T1000 (cell line): ENCODE results near the gene PHACTR1.
"Not testable (repeated sequence)": the region's sequence is repeated elsewhere in the genome, so short reads cannot be mapped to it uniquely, and the experiment has no call there.

Source experiments
- DNase-seq: peaks from one replicate; lab custom pipeline; 2025; ENCODE audit warnings: mixed read lengths; lab: John Stamatoyannopoulos, UW

The PHACTR1 gene

GRCh38 chr6:13159822-13160221 lies 443.3 kb downstream of the PHACTR1 start:
- DNase-seq: not testable (repeated sequence)

GRCh38 chr6:13163161-13163944 lies 446.8 kb downstream of the PHACTR1 start:
- no peak for DNase-seq

GRCh38 chr6:13164291-13164690 lies 447.7 kb downstream of the PHACTR1 start:
- no peak for DNase-seq

- DNase-seq: no peak
Observed at GRCh38 chr6:13165502-13166172, 449.1 kb downstream of the PHACTR1 start.

GRCh38 chr6:13166269-13166668 lies 449.7 kb downstream of the PHACTR1 start:
- no peak for DNase-seq

- DNase-seq: no peak
Observed at GRCh38 chr6:13166916-13167315, 450.3 kb downstream of the PHACTR1 start.

- DNase-seq: no peak
Observed at GRCh38 chr6:13172291-13172690, 455.7 kb downstream of the PHACTR1 start.

- no peak for DNase-seq
Observed at GRCh38 chr6:13175087-13175486, 458.5 kb downstream of the PHACTR1 start.

GRCh38 chr6:13175759-13176158 lies 459.2 kb downstream of the PHACTR1 start:
- no peak for DNase-seq

- DNase-seq: no peak
Observed at GRCh38 chr6:13177664-13178063, 461.1 kb downstream of the PHACTR1 start.

GRCh38 chr6:13178107-13178506 lies 461.5 kb downstream of the PHACTR1 start:
- no peak for DNase-seq

GRCh38 chr6:13180538-13180937 lies 464.0 kb downstream of the PHACTR1 start:
- DNase-seq: no peak

- no peak for DNase-seq
Observed at GRCh38 chr6:13181393-13181792, 464.8 kb downstream of the PHACTR1 start.

- DNase-seq: no peak
Observed at GRCh38 chr6:13183415-13184088, 467.0 kb downstream of the PHACTR1 start.

GRCh38 chr6:13184089-13184468 lies 467.5 kb downstream of the PHACTR1 start:
- DNase-seq: no peak

GRCh38 chr6:13184547-13184946 lies 468.0 kb downstream of the PHACTR1 start:
- no peak for DNase-seq

- DNase-seq: no peak
Observed at GRCh38 chr6:13186861-13187260, 470.3 kb downstream of the PHACTR1 start.

GRCh38 chr6:13187692-13188091 lies 471.1 kb downstream of the PHACTR1 start:
- DNase-seq: no peak

- DNase-seq: no peak
Observed at GRCh38 chr6:13188306-13188705, 471.7 kb downstream of the PHACTR1 start.

- DNase-seq: no peak
Observed at GRCh38 chr6:13189710-13190109, 473.1 kb downstream of the PHACTR1 start.

- no peak for DNase-seq
Observed at GRCh38 chr6:13190376-13190775, 473.8 kb downstream of the PHACTR1 start.

- no peak for DNase-seq
Observed at GRCh38 chr6:13191461-13191860, 474.9 kb downstream of the PHACTR1 start.

- no peak for DNase-seq
Observed at GRCh38 chr6:13194852-13195251, 478.3 kb downstream of the PHACTR1 start.
